ENCODE data around the gene ZNF189.

DNA sequence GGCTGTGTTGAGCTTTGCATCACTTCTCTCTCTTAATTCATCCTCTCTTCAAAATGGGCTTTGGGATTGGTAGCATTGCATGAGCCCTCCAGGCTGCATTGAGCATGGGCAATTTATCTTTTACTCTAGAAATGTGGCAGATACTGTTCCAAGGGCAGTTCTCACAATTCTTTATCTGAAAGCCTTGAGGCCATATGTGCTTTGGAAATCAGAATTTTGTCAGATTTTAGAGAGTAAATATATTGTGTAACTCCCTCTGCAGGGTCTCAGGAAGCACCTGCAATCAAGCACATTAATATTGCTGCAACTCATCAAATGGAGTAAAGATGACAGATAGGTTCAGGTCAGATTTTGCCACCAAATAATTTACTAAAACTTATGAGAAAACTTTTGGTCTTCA is 19.3 kb downstream of the ZNF189 start:
- TF ChIP-seq, protein P1, sequence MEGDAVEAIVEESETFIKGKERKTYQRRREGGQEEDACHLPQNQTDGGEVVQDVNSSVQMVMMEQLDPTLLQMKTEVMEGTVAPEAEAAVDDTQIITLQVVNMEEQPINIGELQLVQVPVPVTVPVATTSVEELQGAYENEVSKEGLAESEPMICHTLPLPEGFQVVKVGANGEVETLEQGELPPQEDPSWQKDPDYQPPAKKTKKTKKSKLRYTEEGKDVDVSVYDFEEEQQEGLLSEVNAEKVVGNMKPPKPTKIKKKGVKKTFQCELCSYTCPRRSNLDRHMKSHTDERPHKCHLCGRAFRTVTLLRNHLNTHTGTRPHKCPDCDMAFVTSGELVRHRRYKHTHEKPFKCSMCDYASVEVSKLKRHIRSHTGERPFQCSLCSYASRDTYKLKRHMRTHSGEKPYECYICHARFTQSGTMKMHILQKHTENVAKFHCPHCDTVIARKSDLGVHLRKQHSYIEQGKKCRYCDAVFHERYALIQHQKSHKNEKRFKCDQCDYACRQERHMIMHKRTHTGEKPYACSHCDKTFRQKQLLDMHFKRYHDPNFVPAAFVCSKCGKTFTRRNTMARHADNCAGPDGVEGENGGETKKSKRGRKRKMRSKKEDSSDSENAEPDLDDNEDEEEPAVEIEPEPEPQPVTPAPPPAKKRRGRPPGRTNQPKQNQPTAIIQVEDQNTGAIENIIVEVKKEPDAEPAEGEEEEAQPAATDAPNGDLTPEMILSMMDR (IDR thresholded peaks at IDR 0.05), result no peak
- no peak for TF ChIP-seq POLR2A (IDR thresholded peaks at IDR 0.05)
- TF ChIP-seq POLR2AphosphoS5 (IDR thresholded peaks at IDR 0.05), result no peak
- no peak for TF ChIP-seq EP300 (IDR thresholded peaks at IDR 0.05)

Measured in suprapubic skin (tissue), 4 donors.